GM18858 (cell line): ENCODE data around the gene LSAMP.

Experiments
- ATAC-seq: cut with Tn5 transposase; IDR thresholded peaks from one replicate; pipeline ENCODE4 v1.9.1; 2021; ENCODE audit not compliant: unreplicated experiment

LSAMP gene

DNA sequence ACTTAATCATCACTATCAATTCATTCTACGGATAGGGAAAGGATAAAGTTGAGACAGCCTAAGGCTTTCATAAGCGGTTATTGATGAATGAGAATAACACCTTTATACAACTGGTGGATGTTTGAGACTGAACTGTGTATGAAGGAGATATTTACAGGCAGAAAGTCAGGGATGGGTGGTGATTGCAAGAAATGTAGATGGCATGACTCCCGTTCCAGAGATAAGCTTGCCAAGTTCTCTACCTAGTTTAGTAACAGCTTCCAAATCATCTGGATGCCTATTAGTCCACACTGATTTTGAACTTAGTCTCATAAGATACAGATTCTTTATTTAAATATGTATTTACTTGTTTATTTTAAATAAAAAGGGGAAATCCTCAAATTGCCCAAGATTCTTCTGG is 463.2 kb downstream of the LSAMP start:
- ATAC-seq, result no peak

- peak; percentile 56 for ATAC-seq
Measured at GRCh38 chr3:115980709-115981108, 464.6 kb downstream of the LSAMP start.

DNA sequence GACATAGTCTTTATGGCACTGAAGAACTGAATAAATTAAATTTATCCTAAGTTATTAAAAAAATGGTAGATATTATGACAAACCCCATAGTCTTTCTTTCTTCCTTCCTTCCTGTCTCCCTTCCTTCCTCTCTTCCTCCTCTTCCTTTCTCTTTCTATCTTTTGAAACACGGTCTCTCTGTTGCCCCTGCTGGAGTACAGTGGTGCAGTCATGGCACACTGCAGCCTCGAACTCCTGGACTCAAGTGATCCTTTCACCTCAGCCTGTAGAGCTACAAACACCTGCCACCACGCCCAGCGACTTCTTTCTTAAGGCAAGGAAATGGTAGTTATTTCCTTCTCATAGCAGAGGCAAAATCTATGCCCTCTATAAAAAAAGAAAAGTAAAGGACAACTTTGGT is 467.4 kb downstream of the LSAMP start:
- ATAC-seq, result no peak

GRCh38 chr3:115975796-115976195 is 469.5 kb downstream of the LSAMP start:
- no peak for ATAC-seq

- ATAC-seq, result peak; percentile 61
Measured at GRCh38 chr3:115975353-115975752, 469.9 kb downstream of the LSAMP start.

- no peak for ATAC-seq
Measured at GRCh38 chr3:115974940-115975339, 470.3 kb downstream of the LSAMP start.

DNA sequence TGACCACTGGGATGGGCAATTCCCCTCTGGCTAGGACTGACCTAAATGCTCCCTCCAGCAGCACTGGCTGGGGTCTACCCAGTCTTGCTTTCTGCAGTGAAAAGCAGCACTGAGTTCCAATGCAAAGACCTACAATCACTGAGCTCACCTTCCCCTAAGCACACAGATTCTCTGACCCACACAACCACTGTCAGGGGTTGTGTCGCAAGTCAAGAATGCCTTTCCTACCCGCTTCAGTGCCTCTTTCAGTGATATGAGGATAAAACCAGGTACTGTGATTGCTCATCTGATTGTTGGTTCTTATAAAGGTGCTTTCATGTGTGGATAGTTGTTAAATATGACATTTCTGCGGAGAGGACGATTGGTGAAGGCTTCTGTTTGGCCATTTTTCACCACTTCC is 476.4 kb downstream of the LSAMP start:
- no peak for ATAC-seq

GRCh38 chr3:115961380-115961779 is 483.9 kb downstream of the LSAMP start:
- ATAC-seq, result no peak

- ATAC-seq, result peak; percentile 65
Measured at GRCh38 chr3:115960799-115961198, 484.5 kb downstream of the LSAMP start.

DNA sequence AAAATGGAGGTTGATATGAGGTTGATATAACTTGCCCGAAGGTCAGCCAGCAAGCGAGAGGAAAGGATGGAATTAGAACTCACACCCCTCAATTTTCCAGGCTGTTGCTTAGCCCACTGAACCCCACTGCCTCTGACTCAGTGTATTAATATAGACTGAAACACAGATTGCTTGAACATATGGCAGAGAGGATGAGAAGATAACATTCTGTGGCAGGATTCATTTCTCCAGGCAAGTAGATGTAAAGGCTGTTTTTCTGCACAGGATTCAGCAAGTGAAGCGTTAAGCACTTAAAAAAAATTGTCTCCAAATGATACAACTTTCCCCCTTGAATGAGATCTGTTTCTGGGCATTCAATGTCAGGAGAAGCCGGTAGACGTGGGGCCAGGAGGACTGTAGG is 486.8 kb downstream of the LSAMP start:
- no peak for ATAC-seq

GRCh38 chr3:115947325-115947724 is 498.0 kb downstream of the LSAMP start:
- peak; percentile 71 for ATAC-seq

DNA sequence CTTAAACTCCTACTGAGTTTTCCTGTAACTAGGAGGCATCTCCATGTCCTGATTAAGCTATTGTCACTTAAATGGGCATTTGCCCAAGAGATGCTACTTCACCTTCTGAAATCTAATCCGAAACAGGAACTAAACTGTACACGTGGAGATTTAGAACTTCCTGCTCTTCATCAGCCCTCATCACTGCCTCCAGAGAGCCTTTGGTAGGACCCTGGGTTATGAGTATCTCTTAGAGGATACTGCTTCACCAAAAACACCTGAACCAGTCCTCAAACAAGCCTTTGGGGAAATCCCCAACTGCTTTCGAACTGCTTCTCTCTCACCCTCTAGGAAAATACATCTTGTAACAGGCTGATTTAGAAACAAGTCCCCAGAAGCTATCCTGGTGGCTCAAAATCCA is 501.7 kb downstream of the LSAMP start:
- ATAC-seq, result peak; percentile 62

DNA sequence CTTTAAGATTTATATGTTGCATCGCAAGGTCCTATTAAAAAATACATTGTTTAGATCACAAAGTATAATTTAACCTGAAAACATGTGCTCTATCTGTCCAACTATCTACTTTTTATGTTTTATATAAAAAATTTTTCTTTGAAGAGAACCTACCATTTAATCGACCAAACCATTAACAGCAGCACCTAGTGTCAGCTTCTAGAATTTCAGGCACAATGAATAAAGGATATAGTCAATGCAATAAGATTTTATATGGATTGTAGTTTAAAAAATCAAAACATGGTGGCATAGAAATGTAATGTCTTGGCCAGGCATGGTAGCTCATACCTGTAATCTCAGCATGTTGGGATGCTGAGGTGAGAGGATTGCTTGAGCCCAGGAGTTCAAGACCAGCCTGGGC is 508.2 kb downstream of the LSAMP start:
- ATAC-seq, result no peak

DNA sequence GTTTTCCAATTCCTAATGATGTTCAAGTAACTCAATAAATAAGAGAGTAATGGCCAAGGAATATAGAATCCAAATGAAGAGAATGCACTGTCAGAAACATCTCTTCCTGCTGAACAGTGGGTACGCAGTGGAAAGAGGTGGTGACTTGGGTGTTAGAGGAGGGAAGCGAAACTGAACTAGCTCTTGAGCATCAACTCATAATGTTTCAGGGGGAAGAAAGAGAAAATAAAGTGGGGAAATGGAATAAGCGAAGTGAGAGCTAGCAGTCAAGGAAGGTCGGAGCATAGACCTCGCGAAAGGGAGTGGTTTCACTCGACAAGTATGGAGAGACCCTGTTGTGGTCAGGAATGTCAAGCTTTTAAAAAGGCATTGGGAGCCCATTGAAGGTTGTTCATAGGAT is 512.5 kb downstream of the LSAMP start:
- ATAC-seq, result no peak

GRCh38 chr3:115931581-115931980 is 513.7 kb downstream of the LSAMP start:
- ATAC-seq, result no peak

DNA sequence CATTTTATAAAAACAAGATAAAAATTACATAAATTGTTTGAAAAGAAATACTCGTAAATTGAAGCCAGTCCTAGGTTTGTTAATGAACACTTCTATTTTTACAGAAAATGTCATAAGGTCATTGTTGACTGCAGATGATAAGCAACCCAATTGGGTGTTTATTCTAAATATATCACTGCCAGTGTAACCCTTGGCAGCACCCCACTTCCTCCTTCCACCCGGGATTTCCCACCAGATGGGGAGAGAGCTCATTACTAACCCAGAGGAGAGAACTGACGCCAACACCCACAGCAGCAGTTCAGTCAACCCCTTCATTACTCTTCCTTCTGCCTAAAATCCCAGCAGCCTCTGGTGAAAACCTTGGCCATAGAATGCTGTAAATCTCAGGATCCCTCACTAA is 514.4 kb downstream of the LSAMP start:
- peak; percentile 52 for ATAC-seq

DNA sequence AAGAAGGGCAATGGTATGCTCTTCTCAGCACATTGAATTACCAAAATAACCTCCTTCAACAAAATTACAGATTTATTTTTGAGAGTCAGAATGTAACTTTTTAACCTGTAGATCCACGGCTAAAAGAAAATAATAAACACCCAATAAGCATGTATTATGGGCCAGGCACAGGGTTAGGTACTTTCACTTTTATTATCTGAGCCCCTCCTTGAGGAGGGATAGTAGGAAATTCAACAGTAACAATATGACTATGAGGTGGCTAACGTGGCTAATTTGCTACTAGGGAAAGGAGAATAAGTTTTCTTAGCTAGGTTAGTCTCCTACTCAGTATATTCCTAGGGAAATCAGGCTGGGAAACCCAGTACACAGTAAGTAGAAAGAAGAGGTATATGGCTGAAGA is 515.1 kb downstream of the LSAMP start:
- ATAC-seq, result no peak

DNA sequence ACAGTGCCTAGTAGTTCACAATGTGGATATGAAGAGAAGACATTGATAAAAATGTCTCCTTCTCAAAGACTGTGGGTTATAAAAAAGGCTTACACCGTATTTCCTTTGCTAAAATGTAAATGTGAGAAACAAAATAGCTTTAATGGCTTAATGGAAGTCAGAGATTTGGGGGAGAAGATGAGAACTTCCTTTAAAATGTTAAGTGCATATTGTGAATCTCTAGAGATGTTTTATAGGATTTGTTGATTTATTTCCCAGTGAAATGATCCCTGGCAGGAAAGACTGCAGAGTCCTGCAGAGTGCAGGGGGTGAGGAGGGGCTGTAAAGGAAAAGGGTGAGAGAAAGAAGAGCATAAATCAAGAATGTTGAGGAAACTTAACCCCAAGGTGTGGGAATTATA is 516.9 kb downstream of the LSAMP start:
- no peak for ATAC-seq

GRCh38 chr3:115927197-115927596 is 518.1 kb downstream of the LSAMP start:
- no peak for ATAC-seq

DNA sequence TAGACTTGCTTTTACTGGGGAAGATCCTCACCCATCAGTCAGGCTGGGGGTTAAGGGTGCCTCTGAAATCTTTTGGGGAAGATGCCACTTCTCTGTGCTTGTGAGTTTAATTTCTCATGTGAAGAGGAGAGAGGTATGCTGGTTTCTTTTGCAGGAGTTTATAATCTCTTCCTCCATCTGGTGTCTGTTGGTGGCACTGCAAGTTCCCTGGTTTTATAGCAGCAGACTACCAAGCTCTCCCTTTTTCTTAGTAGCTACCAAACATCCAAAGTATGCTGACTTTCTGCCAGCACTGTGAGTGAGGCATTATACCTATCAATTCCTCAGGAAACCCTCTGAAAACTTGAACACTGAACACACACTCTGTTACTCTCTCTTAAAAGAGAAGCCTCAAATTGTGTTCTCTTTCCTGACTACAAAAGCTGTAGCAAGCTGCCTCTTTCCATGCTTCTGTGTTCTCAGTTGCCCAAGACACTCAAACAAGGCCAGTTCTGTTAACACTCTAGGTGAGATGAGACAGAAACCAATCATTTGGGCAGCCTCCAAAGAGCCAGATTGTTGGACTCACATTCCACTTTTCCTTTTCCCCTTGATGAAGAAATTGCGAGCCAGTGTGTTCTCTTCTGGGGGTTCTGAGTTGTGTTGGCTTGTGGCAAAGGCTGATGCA is 522.5 kb downstream of the LSAMP start:
- ATAC-seq, result peak; percentile 50

DNA sequence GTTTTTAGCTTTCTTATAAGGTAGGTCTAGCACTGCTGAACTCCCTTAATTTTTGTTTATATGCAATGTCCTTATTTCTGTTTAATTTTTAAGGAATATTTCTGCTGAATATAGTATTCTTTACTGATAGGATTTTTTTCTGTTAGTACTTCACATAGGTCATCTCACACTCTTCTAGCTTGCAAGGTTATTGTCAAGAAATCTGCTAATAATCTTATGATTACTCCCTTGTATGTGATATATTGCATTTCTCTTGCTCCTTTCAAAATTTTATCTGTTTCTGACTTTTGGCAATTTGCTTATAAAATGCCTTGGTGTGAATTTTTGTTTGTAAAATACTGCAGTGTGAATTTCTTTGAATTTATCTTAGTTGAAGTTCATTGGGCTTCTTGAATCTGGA is 523.6 kb downstream of the LSAMP start:
- no peak for ATAC-seq

DNA sequence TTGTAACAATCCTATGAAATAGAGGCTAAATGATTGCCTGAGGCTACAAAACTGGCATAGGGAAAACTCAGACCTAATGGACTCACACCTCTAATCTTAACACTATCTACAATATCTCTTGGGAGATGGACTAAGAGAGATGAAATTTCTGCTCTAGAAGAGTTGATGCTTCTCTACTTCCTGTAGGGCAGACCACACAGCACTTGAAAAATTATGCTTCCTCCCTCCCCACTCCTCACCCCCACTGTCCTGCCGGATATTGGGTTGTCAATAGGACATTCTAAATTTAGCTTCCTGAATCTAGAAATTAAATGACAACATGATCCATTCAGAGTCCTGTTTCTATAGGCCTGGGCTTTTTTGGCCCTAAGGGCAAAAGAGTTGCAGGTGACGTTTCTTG is 526.4 kb downstream of the LSAMP start:
- ATAC-seq, result no peak

DNA sequence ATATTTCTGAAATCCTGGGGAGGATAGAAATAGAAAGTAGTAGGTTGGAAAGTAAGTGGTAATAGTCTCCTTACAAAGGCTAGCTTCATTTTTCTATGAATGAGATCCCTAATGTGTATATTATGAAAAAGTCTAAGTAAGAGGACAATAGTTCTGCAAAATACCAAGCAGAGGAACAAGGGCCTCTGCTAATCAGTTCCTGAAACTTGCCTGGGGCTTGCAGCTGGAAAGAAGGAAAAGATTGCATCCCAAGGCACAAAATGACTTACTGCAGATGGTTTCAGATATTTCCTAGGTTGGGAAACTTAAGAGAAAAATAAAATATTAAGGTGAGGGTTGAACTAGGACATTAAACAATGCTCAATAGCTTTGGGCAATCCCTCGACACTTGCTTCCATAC is 528.4 kb downstream of the LSAMP start:
- no peak for ATAC-seq
